NCI-H146 treated with DMSO at 0.1 percent for 48 hours (cell line): ENCODE data around the gene IDS.
"Not testable (repeated sequence)": the region's sequence is repeated elsewhere in the genome, so short reads cannot be mapped to it uniquely, and the experiment has no call there.

ENCODE experiments used
- DNase-seq: peaks from one replicate; lab custom pipeline; 2025; ENCODE audit not compliant: unreplicated experiment; lab: John Stamatoyannopoulos, UW

Gene IDS

GRCh38 chrX:149499766-149500165, 5.3 kb downstream of the IDS start:
- no peak for DNase-seq

GRCh38 chrX:149498767-149499166, 6.3 kb downstream of the IDS start:
- no peak for DNase-seq

GRCh38 chrX:149497626-149498025, 7.5 kb downstream of the IDS start:
- DNase-seq, result no peak

- DNase-seq, result no peak
These were observed 8.1 kb downstream of the IDS start for GRCh38 chrX:149497054-149497453.

- DNase-seq, result no peak
These were observed 9.5 kb downstream of the IDS start for GRCh38 chrX:149495573-149496071.

GRCh38 chrX:149494844-149495565, 10.1 kb downstream of the IDS start:
- no peak for DNase-seq

GRCh38 chrX:149493567-149494562, 11.2 kb downstream of the IDS start:
- no peak for DNase-seq

- no peak for DNase-seq
These were observed 13.3 kb downstream of the IDS start for GRCh38 chrX:149491812-149492211.

GRCh38 chrX:149490100-149490499, 15.0 kb downstream of the IDS start:
- DNase-seq, result no peak

GRCh38 chrX:149488411-149489052, 16.6 kb downstream of the IDS start:
- DNase-seq, result not testable (repeated sequence)

- not testable (repeated sequence) for DNase-seq
These were observed 17.1 kb downstream of the IDS start for GRCh38 chrX:149488008-149488407.

GRCh38 chrX:149487292-149487691, 17.8 kb downstream of the IDS start:
- DNase-seq, result no peak

- DNase-seq, result no peak
These were observed 28.6 kb downstream of the IDS start for GRCh38 chrX:149476513-149476912.

GRCh38 chrX:149473966-149474365, 31.1 kb downstream of the IDS start:
- no peak for DNase-seq

GRCh38 chrX:149473092-149473491, 32.0 kb downstream of the IDS start:
- no peak for DNase-seq

- DNase-seq, result no peak
These were observed 32.5 kb downstream of the IDS start for GRCh38 chrX:149472625-149473024.

GRCh38 chrX:149471397-149471796, 33.7 kb downstream of the IDS start:
- no peak for DNase-seq

- peak; percentile 40 for DNase-seq
These were observed 34.2 kb downstream of the IDS start for GRCh38 chrX:149470955-149471354.

GRCh38 chrX:149469406-149469805, 35.7 kb downstream of the IDS start:
- no peak for DNase-seq

GRCh38 chrX:149467920-149468319, 37.2 kb downstream of the IDS start:
- DNase-seq, result no peak

GRCh38 chrX:149467461-149467860, 37.6 kb downstream of the IDS start:
- no peak for DNase-seq
